Measurements from ENCODE around the gene MYH11. TPM values are rescaled to one million over a fixed set of nuclear protein-coding genes. Genes with fewer than 3 reads are reported as not detected.

The MYH11 gene
- total RNA-seq, 1 donor from 2014 or later: not detected

- intact Hi-C loops (cut with micrococcal nuclease): no loop called here
Observed at GRCh38 chr16:15780805-15781204, 76.0 kb downstream of the MYH11 start.

- intact Hi-C loops (cut with micrococcal nuclease): no loop called here
Observed at GRCh38 chr16:15779664-15780351, 77.0 kb downstream of the MYH11 start.

GRCh38 chr16:15778999-15779614 is 77.7 kb downstream of the MYH11 start:
- intact Hi-C loops (cut with micrococcal nuclease): no loop called here

GRCh38 chr16:15778204-15778743 is 78.6 kb downstream of the MYH11 start:
- intact Hi-C loops (cut with micrococcal nuclease): no loop called here

- intact Hi-C loops (cut with micrococcal nuclease): no loop called here
Observed at GRCh38 chr16:15777533-15778203, 79.2 kb downstream of the MYH11 start.

GRCh38 chr16:15776572-15776971 is 80.3 kb downstream of the MYH11 start:
- intact Hi-C loops (cut with micrococcal nuclease): no loop called here

- intact Hi-C loops (cut with micrococcal nuclease): no loop called here
Observed at GRCh38 chr16:15775663-15776304, 81.0 kb downstream of the MYH11 start.

GRCh38 chr16:15775209-15775608 is 81.6 kb downstream of the MYH11 start:
- intact Hi-C loops (cut with micrococcal nuclease): no loop called here

- intact Hi-C loops (cut with micrococcal nuclease): no loop called here
Observed at GRCh38 chr16:15773968-15774367, 82.9 kb downstream of the MYH11 start.

GRCh38 chr16:15772579-15773293 is 84.1 kb downstream of the MYH11 start:
- intact Hi-C loops (cut with micrococcal nuclease): no loop called here

- intact Hi-C loops (cut with micrococcal nuclease): no loop called here
Observed at GRCh38 chr16:15771694-15772093, 85.1 kb downstream of the MYH11 start.

- intact Hi-C loops (cut with micrococcal nuclease): no loop called here
Observed at GRCh38 chr16:15770512-15770911, 86.3 kb downstream of the MYH11 start.

GRCh38 chr16:15770107-15770506 is 86.7 kb downstream of the MYH11 start:
- intact Hi-C loops (cut with micrococcal nuclease): no loop called here

- intact Hi-C loops (cut with micrococcal nuclease): loop anchor here (10.0 kb wide), 1 partner anchor 256 kb away; no protein-coding TSS in a partner anchor
Observed at GRCh38 chr16:15769239-15769638, 87.6 kb downstream of the MYH11 start.

- intact Hi-C loops (cut with micrococcal nuclease): loop anchor here (10.0 kb wide), 1 partner anchor 257 kb away; no protein-coding TSS in a partner anchor
Observed at GRCh38 chr16:15768201-15768600, 88.6 kb downstream of the MYH11 start.

- intact Hi-C loops (cut with micrococcal nuclease): loop anchor here (1.0 to 10.0 kb wide), 5 partner anchors 55 to 428 kb away; no protein-coding TSS in a partner anchor
Observed at GRCh38 chr16:15766918-15767317, 89.9 kb downstream of the MYH11 start.

- intact Hi-C loops (cut with micrococcal nuclease): loop anchor here (1.0 to 10.0 kb wide), 5 partner anchors 56 to 429 kb away; no protein-coding TSS in a partner anchor
Observed at GRCh38 chr16:15765880-15766279, 90.9 kb downstream of the MYH11 start.

GRCh38 chr16:15765116-15765515 is 91.7 kb downstream of the MYH11 start:
- intact Hi-C loops (cut with micrococcal nuclease): loop anchor here (10.0 kb wide), 1 partner anchor 260 kb away; no protein-coding TSS in a partner anchor

- intact Hi-C loops (cut with micrococcal nuclease): loop anchor here (10.0 kb wide), 1 partner anchor 261 kb away; no protein-coding TSS in a partner anchor
Observed at GRCh38 chr16:15764112-15764511, 92.7 kb downstream of the MYH11 start.

- intact Hi-C loops (cut with micrococcal nuclease): loop anchor here (10.0 kb wide), 1 partner anchor 265 kb away; no protein-coding TSS in a partner anchor
Observed at GRCh38 chr16:15760129-15760528, 96.7 kb downstream of the MYH11 start.

- intact Hi-C loops (cut with micrococcal nuclease): no loop called here
Observed at GRCh38 chr16:15759070-15759469, 97.8 kb downstream of the MYH11 start.

Measured in T-helper 1 cell treated with Interleukin-12 subunit alpha and Interleukin-12 subunit beta and Interleukin-4 antibody, amounts not matched to agents 30 ng/mL and 1 ng/mL, for 36 hours (primary cell).